ENCODE results near the gene DGKB. TPM values are rescaled to one million over a fixed set of nuclear protein-coding genes. Genes with fewer than 3 reads are reported as not detected.
A peak's percentile ranks its signal among the peaks of the same experiment; 100 is the strongest.

DGKB gene
- total RNA-seq, 1 donor from 2014 or later: 5.5 TPM

- peaks cover 8% of the 10 kb centered on the region for H3K4me1 Mint-ChIP-seq
- Histone ChIP-seq H3K4me2 (no peak overlapping the region), H3K79me2 (ENCODE audit: low read depth) (no peaks in the 10 kb centered on the region), H3K27ac (no peak overlapping the region), H3K27me3 (peaks cover 20% of the 10 kb centered on the region), H3K36me3 (no peaks in the 10 kb centered on the region), H3K9me3 (ENCODE audit: low read depth) (no peaks in the 10 kb centered on the region), H3K4me3 (no peak overlapping the region), H4K20me1 (ENCODE audit: low read depth) (no peaks in the 10 kb centered on the region), H3F3A (ENCODE audit: low read depth) (no peaks in the 10 kb centered on the region), H2AFZ (replicated peaks) (peak overlapping the region; percentile 67), H3K4me1 (peaks cover 7% of the 10 kb centered on the region), H3K9ac (no peak overlapping the region)
- H3K27ac Mint-ChIP-seq: no peak overlapping the region
- no peaks in the 10 kb centered on the region for H3K9me3 Mint-ChIP-seq
- TF ChIP-seq EZH2phosphoT487 (IDR thresholded peaks at IDR 0.05) (no peak), CTCF (IDR thresholded peaks at IDR 0.05) (no peak), EZH2 (IDR thresholded peaks at IDR 0.05) (no peak)
- no peak overlapping the region for H3K4me3 Mint-ChIP-seq
- no peaks in the 10 kb centered on the region for H3K27me3 Mint-ChIP-seq (ENCODE audit: insufficient read depth, low read depth)
- H3K36me3 Mint-ChIP-seq: no peaks in the 10 kb centered on the region
- no peak for DNase-seq (ENCODE audit: low spot score)
Observed at GRCh38 chr7:14905764-14906163, 3.2 kb upstream of the DGKB start.

GRCh38 chr7:14900051-14900450 lies 2.5 kb downstream of the DGKB start:
- H3K4me2 ChIP-seq: no peak overlapping the region
- no peak for DNase-seq (ENCODE audit: low spot score)
- H3K9ac ChIP-seq: no peak overlapping the region
- H3K79me2 ChIP-seq (ENCODE audit: low read depth): no peaks in the 10 kb centered on the region
- H3K27ac Mint-ChIP-seq: no peak overlapping the region
- H3K27me3 Mint-ChIP-seq (ENCODE audit: insufficient read depth, low read depth): no peaks in the 10 kb centered on the region
- H3K9me3 ChIP-seq (ENCODE audit: low read depth): no peaks in the 10 kb centered on the region
- H3K36me3 Mint-ChIP-seq: no peaks in the 10 kb centered on the region
- no peak overlapping the region for H3K27ac ChIP-seq
- TF ChIP-seq CTCF (IDR thresholded peaks at IDR 0.05): no peak
- no peak for TF ChIP-seq EZH2phosphoT487 (IDR thresholded peaks at IDR 0.05)
- no peak for TF ChIP-seq EZH2 (IDR thresholded peaks at IDR 0.05)
- H3K9me3 Mint-ChIP-seq: no peaks in the 10 kb centered on the region
- no peaks in the 10 kb centered on the region for H3K36me3 ChIP-seq
- H3K4me1 ChIP-seq: peaks cover 7% of the 10 kb centered on the region
- no peaks in the 10 kb centered on the region for H3F3A ChIP-seq (ENCODE audit: low read depth)
- peaks cover 3% of the 10 kb centered on the region for H3K4me1 Mint-ChIP-seq
- H3K27me3 ChIP-seq: peaks cover 20% of the 10 kb centered on the region
- no peaks in the 10 kb centered on the region for H4K20me1 ChIP-seq (ENCODE audit: low read depth)
- H3K4me3 ChIP-seq: no peak overlapping the region
- H2AFZ ChIP-seq (replicated peaks): no peak overlapping the region
- H3K4me3 Mint-ChIP-seq: no peak overlapping the region

- Histone ChIP-seq H3K27ac (no peak overlapping the region), H4K20me1 (ENCODE audit: low read depth) (no peaks in the 10 kb centered on the region), H3F3A (ENCODE audit: low read depth) (no peaks in the 10 kb centered on the region), H3K79me2 (ENCODE audit: low read depth) (no peaks in the 10 kb centered on the region), H3K9me3 (ENCODE audit: low read depth) (no peaks in the 10 kb centered on the region), H3K9ac (no peak overlapping the region), H3K4me3 (no peak overlapping the region), H3K36me3 (no peaks in the 10 kb centered on the region), H2AFZ (replicated peaks) (no peak overlapping the region), H3K4me1 (peaks cover 7% of the 10 kb centered on the region), H3K27me3 (peaks cover 19% of the 10 kb centered on the region), H3K4me2 (no peak overlapping the region)
- Mint-ChIP-seq H3K4me1 (peaks cover 4% of the 10 kb centered on the region), H3K9me3 (no peaks in the 10 kb centered on the region), H3K27me3 (ENCODE audit: insufficient read depth, low read depth) (no peaks in the 10 kb centered on the region), H3K27ac (no peak overlapping the region), H3K4me3 (no peak overlapping the region), H3K36me3 (no peaks in the 10 kb centered on the region)
- TF ChIP-seq EZH2phosphoT487 (IDR thresholded peaks at IDR 0.05) (no peak), EZH2 (IDR thresholded peaks at IDR 0.05) (no peak), CTCF (IDR thresholded peaks at IDR 0.05) (no peak)
- DNase-seq (ENCODE audit: low spot score): no peak
Observed at GRCh38 chr7:14899030-14899429, 3.5 kb downstream of the DGKB start.
